ENCODE data around the gene RHBDF2. TPM values are rescaled to one million over a fixed set of nuclear protein-coding genes. Genes with fewer than 3 reads are reported as not detected.

The RHBDF2 gene
- total RNA-seq, 2 experiments from 2014 or later: 33.2 to 33.8 TPM

DNA sequence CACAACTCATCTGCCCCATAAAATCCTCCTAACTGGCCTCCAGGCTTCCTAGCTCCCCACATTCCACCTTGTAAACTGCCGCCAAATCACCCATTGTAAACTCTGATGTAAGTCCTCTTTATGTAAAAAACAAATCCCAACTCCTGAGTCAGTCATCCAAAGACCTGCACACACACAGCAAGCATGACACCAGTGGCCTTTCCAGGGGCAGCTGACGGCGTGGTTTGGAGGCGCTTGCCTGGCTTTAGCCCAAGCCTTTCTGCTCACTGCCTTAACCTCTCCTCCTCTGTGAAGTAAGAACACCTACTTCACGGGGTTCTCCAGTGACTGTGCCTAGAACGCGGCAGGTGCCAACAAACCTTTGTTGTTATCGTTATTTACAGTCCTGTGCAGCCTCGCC is 62.3 kb downstream of the RHBDF2 start:
- Mint-ChIP-seq H3K4me1 (peaks cover 31% of the 10 kb centered on the region), H3K9me3 (no peaks in the 10 kb centered on the region), H3K36me3 (ENCODE audit: low read depth) (peaks cover 3% of the 10 kb centered on the region), H3K4me3 (no peak overlapping the region), H3K27ac (no peak overlapping the region), H3K27me3 (no peaks in the 10 kb centered on the region)
- ChIA-PET POLR2A (interaction anchor here (1.8 kb wide), 1 partner anchor 13 kb away, joined by 5 read pairs; no protein-coding TSS in a partner anchor), CTCF (interaction anchor here (1.7 kb wide), 1 partner anchor 15 kb away, joined by 4 read pairs; the partner anchor contains the start of gene UBE2O)
- no peak for DNase-seq

DNA sequence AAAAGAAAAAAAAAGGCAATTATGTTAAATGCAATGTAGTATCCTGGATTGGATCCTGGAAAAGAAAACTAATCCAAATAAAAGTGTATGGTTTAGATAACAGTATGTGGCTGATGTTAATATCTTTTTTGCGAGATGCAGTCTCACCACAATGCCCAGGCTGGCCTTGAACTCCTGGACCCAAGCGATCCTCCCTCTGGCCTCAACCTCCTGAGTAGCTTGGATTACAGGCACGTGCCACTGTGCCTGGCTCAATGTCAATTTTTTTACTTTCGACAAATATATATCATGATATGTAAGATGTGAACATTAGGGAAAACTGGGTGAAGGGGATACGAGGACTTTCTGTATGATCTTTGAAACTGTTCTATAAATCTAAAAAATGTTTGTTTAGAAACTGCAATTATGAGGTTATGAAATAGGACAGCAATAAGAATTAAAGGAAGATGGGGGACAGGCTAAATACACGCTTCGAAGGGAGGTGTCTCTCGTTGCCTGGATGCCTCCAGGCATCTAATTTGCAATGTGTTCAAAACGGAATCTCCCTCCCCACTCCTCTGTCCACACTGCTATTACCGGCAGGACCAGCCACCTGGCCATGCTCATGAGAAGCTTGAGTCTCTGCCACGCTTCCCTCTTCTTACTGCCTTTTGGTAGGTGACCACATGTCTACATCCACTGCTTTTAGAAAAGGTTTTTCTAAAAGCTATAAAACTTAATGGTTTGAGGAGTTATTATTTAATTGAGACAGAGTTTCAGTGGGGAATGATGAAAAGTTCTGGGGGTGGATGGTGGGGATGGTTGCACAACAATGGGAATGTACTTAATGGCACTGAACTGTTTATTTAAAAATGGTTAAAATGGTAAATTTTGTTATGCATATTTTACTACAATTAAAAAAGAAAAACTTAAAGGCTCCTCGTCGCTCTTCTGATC is 63.5 kb downstream of the RHBDF2 start:
- Mint-ChIP-seq H3K4me3 (no peak overlapping the region), H3K27me3 (no peaks in the 10 kb centered on the region), H3K27ac (no peak overlapping the region), H3K9me3 (no peaks in the 10 kb centered on the region), H3K36me3 (ENCODE audit: low read depth) (peaks cover 3% of the 10 kb centered on the region), H3K4me1 (peaks cover 20% of the 10 kb centered on the region)
- ChIA-PET POLR2A (interaction anchor here (1.8 kb wide), 1 partner anchor 15 kb away, joined by 5 read pairs; no protein-coding TSS in a partner anchor), CTCF (no interaction called here)
- DNase-seq: no peak

DNA sequence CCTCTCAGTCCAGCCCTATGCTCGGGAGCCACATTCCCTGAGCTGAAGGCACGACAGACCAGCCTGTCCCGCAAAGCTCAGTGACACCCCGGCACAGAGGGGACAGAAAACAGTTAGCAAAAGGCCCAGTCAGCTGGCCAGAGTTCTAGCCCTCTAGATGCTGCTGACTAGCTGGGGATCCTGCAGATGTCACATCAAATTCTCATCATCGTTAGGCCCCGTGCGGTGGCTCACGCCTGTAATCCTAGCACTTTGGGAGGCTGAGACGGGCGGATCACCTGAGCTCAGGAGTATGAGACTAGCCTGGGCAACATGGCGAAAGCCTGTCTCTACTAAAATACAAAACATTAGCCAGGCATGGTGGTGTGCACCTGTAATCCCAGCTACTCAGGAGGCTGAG is 65.5 kb downstream of the RHBDF2 start:
- no peaks in the 10 kb centered on the region for H3K27me3 Mint-ChIP-seq
- H3K4me1 Mint-ChIP-seq: peaks cover 3% of the 10 kb centered on the region
- no peak overlapping the region for H3K4me3 Mint-ChIP-seq
- H3K27ac Mint-ChIP-seq: no peak overlapping the region
- no peak for DNase-seq
- H3K36me3 Mint-ChIP-seq (ENCODE audit: low read depth): no peaks in the 10 kb centered on the region
- ChIA-PET POLR2A (interaction anchor here (0.6 to 2.1 kb wide), 2 partner anchors 16 to 18 kb away, joined by 3 to 6 read pairs; partner anchors contain the start of gene UBE2O), CTCF (interaction anchor here (0.8 to 1.4 kb wide), 4 partner anchors 10 to 38 kb away, joined by 3 to 5 read pairs (median 4); no protein-coding TSS in a partner anchor)
- H3K9me3 Mint-ChIP-seq: no peaks in the 10 kb centered on the region

DNA sequence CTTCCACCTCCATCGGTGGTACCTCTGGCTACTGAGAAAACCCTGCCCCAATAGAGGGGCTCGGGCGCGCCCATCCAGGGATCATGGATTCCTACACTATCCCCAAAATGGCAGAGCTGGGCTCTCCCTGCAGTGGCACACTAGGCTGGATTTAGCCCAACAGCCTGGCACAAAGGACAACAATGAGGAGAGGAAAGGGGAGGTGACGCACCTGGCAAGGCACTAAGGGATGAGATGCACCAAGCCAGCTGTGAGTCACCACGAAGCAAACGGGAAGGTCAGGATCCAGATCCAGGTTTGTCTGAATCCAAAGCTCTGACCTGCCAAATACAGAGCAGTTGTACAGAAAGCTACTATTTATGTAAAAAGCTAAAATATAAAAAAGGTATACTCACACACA is 66.4 kb downstream of the RHBDF2 start:
- ChIA-PET POLR2A (interaction anchor here (2.1 kb wide), 1 partner anchor 17 kb away, joined by 6 read pairs; no protein-coding TSS in a partner anchor), CTCF (interaction anchor here (0.6 to 1.4 kb wide), 7 partner anchors 10 to 681 kb away, joined by 3 to 5 read pairs (median 4); no protein-coding TSS in a partner anchor)
- H3K36me3 Mint-ChIP-seq (ENCODE audit: low read depth): no peaks in the 10 kb centered on the region

DNA sequence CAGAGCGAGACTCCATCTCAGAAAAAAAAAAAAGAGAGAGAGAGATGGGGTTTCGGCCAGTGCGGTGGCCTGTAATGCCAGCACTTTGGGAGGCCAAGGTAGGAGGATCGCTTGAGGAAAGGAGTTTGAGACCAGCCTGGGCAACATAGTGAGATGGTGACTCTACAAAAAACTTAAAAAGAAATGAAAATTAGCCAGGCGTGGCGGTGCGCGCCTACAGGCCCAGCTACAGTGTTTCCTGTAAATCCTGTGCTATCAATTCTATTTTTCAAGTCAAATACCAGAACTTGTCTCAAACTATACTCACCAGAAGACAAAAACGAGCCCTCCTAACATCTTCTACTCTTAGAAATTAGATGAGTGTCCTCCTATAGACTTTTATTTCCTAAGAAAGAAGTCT is 67.5 kb downstream of the RHBDF2 start:
- H3K27me3 Mint-ChIP-seq: no peaks in the 10 kb centered on the region
- no peak for DNase-seq
- CTCF ChIA-PET: no interaction called here
- H3K4me1 Mint-ChIP-seq: no peaks in the 10 kb centered on the region
- H3K36me3 Mint-ChIP-seq (ENCODE audit: low read depth): no peaks in the 10 kb centered on the region
- POLR2A ChIA-PET: no interaction called here
- no peak overlapping the region for H3K27ac Mint-ChIP-seq
- H3K4me3 Mint-ChIP-seq: no peak overlapping the region
- H3K9me3 Mint-ChIP-seq: no peaks in the 10 kb centered on the region

More for the DNA sequence above, 66.4 kb downstream of the RHBDF2 start:
- Mint-ChIP-seq H3K4me1 (peaks cover 3% of the 10 kb centered on the region), H3K27me3 (no peaks in the 10 kb centered on the region), H3K4me3 (no peak overlapping the region), H3K27ac (no peak overlapping the region), H3K9me3 (no peaks in the 10 kb centered on the region)
- DNase-seq: no peak

DNA sequence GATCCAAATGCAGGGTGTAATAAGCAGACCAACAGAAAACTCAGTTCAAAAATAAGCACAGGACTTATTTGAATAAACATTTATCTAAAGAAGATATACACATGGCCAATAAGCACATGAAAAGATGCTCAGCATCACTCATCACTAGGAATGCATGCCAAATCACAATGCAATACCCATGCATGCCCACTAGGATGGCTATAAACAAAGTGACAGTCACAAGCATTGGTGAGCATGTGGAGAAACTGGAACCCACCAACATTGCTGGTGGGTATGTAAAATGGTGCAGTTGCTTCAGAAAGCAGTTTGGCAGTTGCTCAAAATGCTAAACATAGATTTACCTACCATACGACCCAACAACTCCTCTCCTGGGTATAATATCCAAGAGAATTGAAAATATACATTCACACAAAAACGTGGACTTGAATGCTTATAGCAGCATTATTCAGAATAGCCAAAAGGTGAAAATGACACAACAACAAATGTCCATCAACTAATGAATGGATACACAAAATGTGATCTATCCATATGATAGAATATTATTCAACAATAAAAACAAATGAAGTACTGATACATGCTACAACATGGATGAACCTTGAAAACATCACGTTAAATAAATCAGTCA is 68.4 kb downstream of the RHBDF2 start:
- Mint-ChIP-seq H3K27ac (no peak overlapping the region), H3K27me3 (no peaks in the 10 kb centered on the region), H3K9me3 (no peaks in the 10 kb centered on the region), H3K4me3 (no peak overlapping the region), H3K4me1 (peaks cover 3% of the 10 kb centered on the region), H3K36me3 (ENCODE audit: low read depth) (no peaks in the 10 kb centered on the region)
- CTCF ChIA-PET: no interaction called here
- POLR2A ChIA-PET: no interaction called here
- no peak for DNase-seq

DNA sequence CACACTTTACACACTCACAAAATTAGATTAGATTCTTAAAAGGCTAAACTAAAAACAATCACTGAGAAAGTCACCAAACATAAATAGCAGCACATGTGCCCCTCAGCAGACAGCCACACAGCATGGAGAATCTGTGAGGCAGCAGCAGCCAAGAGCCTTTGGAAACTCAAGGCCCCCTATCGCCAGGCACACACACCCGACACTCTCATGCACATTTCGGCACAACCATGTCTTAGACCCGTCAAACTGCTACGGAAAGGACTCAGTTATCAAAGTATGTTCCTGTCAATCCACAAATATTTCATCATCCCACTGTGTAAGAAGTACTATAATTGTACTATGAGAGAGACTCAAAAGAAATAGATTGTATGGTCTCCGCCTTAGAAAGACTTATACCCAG is 69.2 kb downstream of the RHBDF2 start:
- POLR2A ChIA-PET: no interaction called here
- CTCF ChIA-PET: interaction anchor here (0.9 kb wide), 1 partner anchor 24 kb away, joined by 4 read pairs; no protein-coding TSS in a partner anchor
- Mint-ChIP-seq H3K4me1 (peaks cover 3% of the 10 kb centered on the region), H3K4me3 (no peak overlapping the region), H3K36me3 (ENCODE audit: low read depth) (no peaks in the 10 kb centered on the region), H3K27ac (no peak overlapping the region), H3K9me3 (no peaks in the 10 kb centered on the region), H3K27me3 (no peaks in the 10 kb centered on the region)
- DNase-seq: no peak

DNA sequence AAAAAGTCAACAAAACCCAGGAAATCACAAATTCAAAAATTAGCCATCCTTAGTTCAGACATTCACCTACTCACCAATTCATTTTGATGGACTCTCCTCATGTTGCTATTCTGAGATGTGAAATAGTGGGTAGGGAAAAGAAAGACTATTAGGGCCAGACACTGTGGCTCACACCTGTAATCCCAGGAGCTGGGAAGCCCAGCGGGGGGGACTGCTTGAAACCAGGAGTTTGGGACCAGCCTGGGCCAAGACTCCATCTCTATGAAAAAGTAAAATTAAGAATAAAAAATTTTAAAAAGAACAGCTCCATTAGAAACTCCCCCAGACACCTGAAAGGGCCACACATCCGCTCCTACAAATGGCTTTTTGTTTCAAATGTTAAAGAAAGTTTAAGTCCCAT is 69.7 kb downstream of the RHBDF2 start:
- H3K4me3 Mint-ChIP-seq: no peak overlapping the region
- no peak overlapping the region for H3K27ac Mint-ChIP-seq
- no peaks in the 10 kb centered on the region for H3K36me3 Mint-ChIP-seq (ENCODE audit: low read depth)
- H3K4me1 Mint-ChIP-seq: peaks cover 3% of the 10 kb centered on the region
- H3K9me3 Mint-ChIP-seq: no peaks in the 10 kb centered on the region
- H3K27me3 Mint-ChIP-seq: no peaks in the 10 kb centered on the region
- ChIA-PET POLR2A (no interaction called here), CTCF (interaction anchor here (0.9 to 1.0 kb wide), 2 partner anchors 14 to 23 kb away, joined by 3 to 4 read pairs; no protein-coding TSS in a partner anchor)
- DNase-seq: no peak

DNA sequence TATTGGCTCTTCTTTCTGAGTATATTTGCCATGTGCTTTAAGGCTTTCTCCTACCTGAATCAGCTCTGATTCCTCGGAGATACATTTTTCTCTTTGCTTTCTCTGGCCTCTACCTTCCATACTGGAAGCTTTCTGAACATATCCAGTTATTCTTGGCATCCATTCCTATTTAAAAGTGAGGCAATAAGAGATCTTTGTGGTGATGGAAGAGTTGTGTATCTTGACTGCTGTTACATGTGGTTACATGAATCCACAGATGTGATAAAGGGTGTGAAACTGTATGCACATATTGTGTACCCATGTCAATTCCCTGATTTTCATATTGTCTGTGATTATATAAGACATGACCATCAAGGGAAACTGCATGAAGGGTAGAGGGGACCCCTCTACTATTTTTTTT is 72.7 kb downstream of the RHBDF2 start:
- Mint-ChIP-seq H3K9me3 (no peaks in the 10 kb centered on the region), H3K4me1 (peaks cover 3% of the 10 kb centered on the region), H3K27ac (no peak overlapping the region), H3K27me3 (no peaks in the 10 kb centered on the region), H3K36me3 (ENCODE audit: low read depth) (no peaks in the 10 kb centered on the region), H3K4me3 (no peak overlapping the region)
- ChIA-PET CTCF (interaction anchor here (1.0 to 1.4 kb wide), 2 partner anchors 20 to 30 kb away, joined by 3 read pairs; no protein-coding TSS in a partner anchor), POLR2A (no interaction called here)
- DNase-seq: no peak

DNA sequence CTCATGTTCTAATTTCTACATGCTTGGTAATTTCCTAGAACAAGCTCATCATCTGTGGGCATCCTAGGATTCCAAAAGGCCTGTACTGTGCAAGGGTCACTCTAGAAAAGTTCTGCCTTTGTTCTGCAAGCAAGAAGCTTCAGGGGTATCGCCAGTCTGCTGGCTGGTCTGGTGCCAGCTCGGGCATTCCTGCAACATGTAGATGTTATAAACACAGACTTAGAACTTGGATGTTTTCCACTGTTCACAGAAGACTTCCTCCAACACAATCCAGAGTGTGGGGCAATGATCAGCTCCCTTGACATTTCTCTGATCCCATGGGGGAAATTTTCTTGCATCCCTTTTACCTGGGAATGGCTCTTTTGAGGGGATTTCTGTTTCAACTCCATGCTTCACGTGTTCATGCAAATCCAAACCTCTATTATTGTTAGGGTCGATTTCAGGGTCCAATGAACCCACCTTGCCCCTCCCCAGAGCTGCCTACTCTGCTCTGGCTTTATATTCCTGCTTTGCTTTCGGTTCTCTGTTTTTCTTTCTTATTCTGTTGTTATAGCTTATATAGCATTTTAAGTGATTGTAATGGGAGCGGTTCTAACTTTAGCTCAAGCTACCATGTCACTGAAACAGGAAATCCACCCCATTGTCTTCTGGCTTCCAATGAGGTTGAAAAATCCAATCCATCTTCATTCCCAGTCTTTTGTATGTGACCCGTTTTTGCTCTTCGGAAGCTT is 73.6 kb downstream of the RHBDF2 start:
- Mint-ChIP-seq H3K27ac (no peak overlapping the region), H3K4me1 (peaks cover 3% of the 10 kb centered on the region), H3K27me3 (no peaks in the 10 kb centered on the region), H3K9me3 (no peaks in the 10 kb centered on the region), H3K4me3 (no peak overlapping the region), H3K36me3 (ENCODE audit: low read depth) (no peaks in the 10 kb centered on the region)
- DNase-seq: no peak
- CTCF ChIA-PET: interaction anchor here (0.5 to 1.4 kb wide), 5 partner anchors 19 to 1197 kb away, joined by 3 to 4 read pairs (median 3); no protein-coding TSS in a partner anchor
- POLR2A ChIA-PET: no interaction called here

DNA sequence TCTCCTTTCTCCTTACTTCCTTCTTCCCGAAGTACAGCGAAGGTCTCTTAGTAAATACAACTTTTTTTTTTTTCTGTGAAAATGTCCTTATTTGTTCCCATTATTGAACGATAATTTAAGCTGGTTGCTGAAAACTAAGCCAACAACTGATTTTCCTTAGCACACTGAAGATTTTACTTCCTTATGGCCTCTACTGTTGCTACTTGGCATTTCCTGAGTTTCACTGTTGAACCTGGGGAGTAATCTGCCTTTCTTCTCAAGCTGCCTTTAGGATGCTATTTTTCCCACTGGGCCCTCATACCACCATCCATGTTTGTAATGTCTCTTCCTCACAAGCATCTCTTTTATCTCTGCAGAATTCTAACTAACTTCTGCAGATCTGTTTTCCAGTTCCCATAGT is 74.4 kb downstream of the RHBDF2 start:
- ChIA-PET CTCF (interaction anchor here (0.6 to 0.7 kb wide), 2 partner anchors 33 to 1196 kb away, joined by 3 read pairs; no protein-coding TSS in a partner anchor), POLR2A (no interaction called here)
- Mint-ChIP-seq H3K4me1 (peaks cover 3% of the 10 kb centered on the region), H3K4me3 (no peak overlapping the region), H3K9me3 (no peaks in the 10 kb centered on the region), H3K27ac (no peak overlapping the region), H3K27me3 (no peaks in the 10 kb centered on the region), H3K36me3 (ENCODE audit: low read depth) (no peaks in the 10 kb centered on the region)
- no peak for DNase-seq

DNA sequence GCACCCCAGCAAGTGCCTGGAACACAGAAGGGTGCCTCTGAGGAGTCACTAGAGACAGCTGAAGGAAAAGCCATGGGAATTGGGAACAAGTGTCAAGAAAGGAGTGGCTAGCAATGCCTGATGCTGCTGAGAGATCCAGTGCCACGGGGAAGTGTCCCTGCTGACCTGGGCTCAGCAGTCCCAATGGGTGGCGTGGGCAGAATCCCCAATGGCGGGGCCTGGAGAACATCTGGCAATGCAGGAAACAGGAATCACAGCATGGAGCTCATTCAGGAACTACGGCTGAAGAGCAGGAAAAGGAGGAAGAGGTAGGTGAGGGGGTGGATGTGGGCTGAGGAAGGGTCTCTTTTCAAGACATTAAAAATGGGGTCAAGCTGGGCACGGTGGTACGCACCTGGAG is 78.4 kb downstream of the RHBDF2 start:
- Mint-ChIP-seq H3K36me3 (ENCODE audit: low read depth) (no peaks in the 10 kb centered on the region), H3K4me3 (no peak overlapping the region), H3K4me1 (peaks cover 4% of the 10 kb centered on the region), H3K27me3 (no peaks in the 10 kb centered on the region), H3K9me3 (no peaks in the 10 kb centered on the region), H3K27ac (no peak overlapping the region)
- ChIA-PET CTCF (interaction anchor here (0.9 to 1.4 kb wide), 2 partner anchors 25 to 37 kb away, joined by 3 to 9 read pairs; no protein-coding TSS in a partner anchor), POLR2A (no interaction called here)
- no peak for DNase-seq
